Measurements from ENCODE around the gene C16orf74. TPM values are rescaled to one million over a fixed set of nuclear protein-coding genes. Genes with fewer than 3 reads are reported as not detected.

The C16orf74 gene
- total and polyA plus RNA-seq, 5 donors from 2014 or later: 5.5 to 41.6 (median 26.2) TPM

- no peaks in the 10 kb centered on the region for H3K36me3 Mint-ChIP-seq
- no peak for DNase-seq
These were observed 19.8 kb upstream of the C16orf74 start for GRCh38 chr16:85770741-85771140.

GRCh38 chr16:85768199-85768598, 17.3 kb upstream of the C16orf74 start:
- no peaks in the 10 kb centered on the region for H3K9me3 Mint-ChIP-seq
- H3K27me3 ChIP-seq (ENCODE audit: control insufficient read depth, insufficient read depth, low read length): no peaks in the 10 kb centered on the region
- H3K27ac ChIP-seq (ENCODE audit: insufficient read depth, low read length, poor library complexity, severe bottlenecking): no peak overlapping the region
- H3K36me3 ChIP-seq (ENCODE audit: control insufficient read depth, insufficient read depth, low read length): no peaks in the 10 kb centered on the region
- H3K4me1 ChIP-seq (ENCODE audit: control insufficient read depth, insufficient read depth, low read length, poor library complexity, severe bottlenecking): no peaks in the 10 kb centered on the region
- ATAC-seq (ENCODE audit: low read depth in 2 of 2) (no peak), DNase-seq (no peak)
- H3K4me1 Mint-ChIP-seq: no peaks in the 10 kb centered on the region
- no peak overlapping the region for H3K4me3 Mint-ChIP-seq
- no peaks in the 10 kb centered on the region for H3K27me3 Mint-ChIP-seq
- no peaks in the 10 kb centered on the region for H3K36me3 Mint-ChIP-seq
- no peak overlapping the region for H3K4me3 ChIP-seq (ENCODE audit: low read depth, low read length)
- no peak overlapping the region for H3K27ac Mint-ChIP-seq
- no peaks in the 10 kb centered on the region for H3K9me3 ChIP-seq (ENCODE audit: control insufficient read depth in 2 of 2, low read length in 2 of 2)

More at GRCh38 chr16:85770741-85771140, 19.8 kb upstream of the C16orf74 start:
- H3K27me3 ChIP-seq (ENCODE audit: control insufficient read depth, insufficient read depth, low read length): no peaks in the 10 kb centered on the region
- no peak for ATAC-seq (ENCODE audit: low read depth in 2 of 2)
- H3K4me3 ChIP-seq (ENCODE audit: low read depth, low read length): no peak overlapping the region
- no peak overlapping the region for H3K27ac ChIP-seq (ENCODE audit: insufficient read depth, low read length, poor library complexity, severe bottlenecking)
- no peak overlapping the region for H3K4me3 Mint-ChIP-seq
- no peaks in the 10 kb centered on the region for H3K27me3 Mint-ChIP-seq
- no peaks in the 10 kb centered on the region for H3K9me3 ChIP-seq (ENCODE audit: control insufficient read depth in 2 of 2, low read length in 2 of 2)
- H3K9me3 Mint-ChIP-seq: no peaks in the 10 kb centered on the region
- H3K4me1 Mint-ChIP-seq: no peaks in the 10 kb centered on the region
- H3K4me1 ChIP-seq (ENCODE audit: control insufficient read depth, insufficient read depth, low read length, poor library complexity, severe bottlenecking): no peaks in the 10 kb centered on the region
- H3K36me3 ChIP-seq (ENCODE audit: control insufficient read depth, insufficient read depth, low read length): no peaks in the 10 kb centered on the region
- H3K27ac Mint-ChIP-seq: no peak overlapping the region

- no peak for ATAC-seq (ENCODE audit: low read depth in 2 of 2)
- no peak overlapping the region for H3K4me3 ChIP-seq (ENCODE audit: low read depth, low read length)
- DNase-seq: no peak
- no peaks in the 10 kb centered on the region for H3K36me3 Mint-ChIP-seq
- no peak overlapping the region for H3K27ac ChIP-seq (ENCODE audit: insufficient read depth, low read length, poor library complexity, severe bottlenecking)
- H3K36me3 ChIP-seq (ENCODE audit: control insufficient read depth, insufficient read depth, low read length): no peaks in the 10 kb centered on the region
- H3K9me3 Mint-ChIP-seq: no peaks in the 10 kb centered on the region
- H3K9me3 ChIP-seq (ENCODE audit: control insufficient read depth in 2 of 2, low read length in 2 of 2): no peaks in the 10 kb centered on the region
- no peaks in the 10 kb centered on the region for H3K27me3 ChIP-seq (ENCODE audit: control insufficient read depth, insufficient read depth, low read length)
- H3K27me3 Mint-ChIP-seq: no peaks in the 10 kb centered on the region
- no peak overlapping the region for H3K4me3 Mint-ChIP-seq
- H3K4me1 ChIP-seq (ENCODE audit: control insufficient read depth, insufficient read depth, low read length, poor library complexity, severe bottlenecking): no peaks in the 10 kb centered on the region
- H3K27ac Mint-ChIP-seq: no peak overlapping the region
- H3K4me1 Mint-ChIP-seq: no peaks in the 10 kb centered on the region
These were observed 16.6 kb upstream of the C16orf74 start for GRCh38 chr16:85767531-85767930.

- Mint-ChIP-seq H3K27ac (peak overlapping the region in 1 of 3 donors; percentile 29), H3K36me3 (no peaks in the 10 kb centered on the region), H3K9me3 (no peaks in the 10 kb centered on the region), H3K4me1 (no peaks in the 10 kb centered on the region), H3K27me3 (no peaks in the 10 kb centered on the region), H3K4me3 (no peak overlapping the region)
- Histone ChIP-seq H3K4me3 (ENCODE audit: low read depth, low read length) (no peak overlapping the region), H3K27me3 (ENCODE audit: control insufficient read depth, insufficient read depth, low read length) (no peaks in the 10 kb centered on the region), H3K36me3 (ENCODE audit: control insufficient read depth, insufficient read depth, low read length) (no peaks in the 10 kb centered on the region), H3K27ac (ENCODE audit: insufficient read depth, low read length, poor library complexity, severe bottlenecking) (no peak overlapping the region), H3K9me3 (ENCODE audit: control insufficient read depth in 2 of 2, low read length in 2 of 2) (no peaks in the 10 kb centered on the region), H3K4me1 (ENCODE audit: control insufficient read depth, insufficient read depth, low read length, poor library complexity, severe bottlenecking) (no peaks in the 10 kb centered on the region)
- no peak for ATAC-seq (ENCODE audit: low read depth in 2 of 2)
- no peak for DNase-seq
These were observed 14.9 kb upstream of the C16orf74 start for GRCh38 chr16:85765767-85766166.

GRCh38 chr16:85765211-85765610, 14.3 kb upstream of the C16orf74 start:
- H3K4me1 ChIP-seq (ENCODE audit: control insufficient read depth, insufficient read depth, low read length, poor library complexity, severe bottlenecking): no peaks in the 10 kb centered on the region
- ATAC-seq (ENCODE audit: low read depth in 2 of 2) (no peak), DNase-seq (no peak)
- no peaks in the 10 kb centered on the region for H3K27me3 ChIP-seq (ENCODE audit: control insufficient read depth, insufficient read depth, low read length)
- no peak overlapping the region for H3K4me3 Mint-ChIP-seq
- no peaks in the 10 kb centered on the region for H3K9me3 Mint-ChIP-seq
- H3K27ac Mint-ChIP-seq: no peak overlapping the region
- H3K4me3 ChIP-seq (ENCODE audit: low read depth, low read length): no peak overlapping the region
- peaks cover 2% of the 10 kb centered on the region for H3K27me3 Mint-ChIP-seq
- no peaks in the 10 kb centered on the region for H3K36me3 Mint-ChIP-seq
- H3K36me3 ChIP-seq (ENCODE audit: control insufficient read depth, insufficient read depth, low read length): no peaks in the 10 kb centered on the region
- H3K4me1 Mint-ChIP-seq: no peaks in the 10 kb centered on the region
- no peaks in the 10 kb centered on the region for H3K9me3 ChIP-seq (ENCODE audit: control insufficient read depth in 2 of 2, low read length in 2 of 2)
- no peak overlapping the region for H3K27ac ChIP-seq (ENCODE audit: insufficient read depth, low read length, poor library complexity, severe bottlenecking)

GRCh38 chr16:85763616-85764015, 12.7 kb upstream of the C16orf74 start:
- Mint-ChIP-seq H3K27ac (no peak overlapping the region), H3K9me3 (no peaks in the 10 kb centered on the region), H3K27me3 (peaks cover 15% of the 10 kb centered on the region), H3K4me3 (no peak overlapping the region), H3K36me3 (peaks cover 4% of the 10 kb centered on the region), H3K4me1 (peaks cover 0 to 7% (median 3%) of the 10 kb centered on the region in 4 donors)
- Histone ChIP-seq H3K27ac (ENCODE audit: insufficient read depth, low read length, poor library complexity, severe bottlenecking) (no peak overlapping the region), H3K4me1 (ENCODE audit: control insufficient read depth, insufficient read depth, low read length, poor library complexity, severe bottlenecking) (peaks cover 3% of the 10 kb centered on the region), H3K36me3 (ENCODE audit: control insufficient read depth, insufficient read depth, low read length) (no peaks in the 10 kb centered on the region), H3K9me3 (ENCODE audit: control insufficient read depth in 2 of 2, low read length in 2 of 2) (no peaks in the 10 kb centered on the region), H3K4me3 (ENCODE audit: low read depth, low read length) (no peak overlapping the region), H3K27me3 (ENCODE audit: control insufficient read depth, insufficient read depth, low read length) (no peaks in the 10 kb centered on the region)
- ATAC-seq (ENCODE audit: low read depth in 2 of 2): no peak
- no peak for DNase-seq

GRCh38 chr16:85762970-85763369, 12.1 kb upstream of the C16orf74 start:
- peaks cover 0 to 7% (median 3%) of the 10 kb centered on the region in 4 donors for H3K4me1 Mint-ChIP-seq
- Histone ChIP-seq H3K36me3 (ENCODE audit: control insufficient read depth, insufficient read depth, low read length) (no peaks in the 10 kb centered on the region), H3K9me3 (ENCODE audit: control insufficient read depth in 2 of 2, low read length in 2 of 2) (no peaks in the 10 kb centered on the region), H3K27ac (ENCODE audit: insufficient read depth, low read length, poor library complexity, severe bottlenecking) (no peak overlapping the region), H3K4me3 (ENCODE audit: low read depth, low read length) (no peak overlapping the region), H3K27me3 (ENCODE audit: control insufficient read depth, insufficient read depth, low read length) (no peaks in the 10 kb centered on the region), H3K4me1 (ENCODE audit: control insufficient read depth, insufficient read depth, low read length, poor library complexity, severe bottlenecking) (peaks cover 3% of the 10 kb centered on the region)
- H3K36me3 Mint-ChIP-seq: peaks cover 4% of the 10 kb centered on the region
- H3K27ac Mint-ChIP-seq: no peak overlapping the region
- H3K4me3 Mint-ChIP-seq: no peak overlapping the region
- DNase-seq: no peak
- no peak for ATAC-seq (ENCODE audit: low read depth in 2 of 2)
- no peaks in the 10 kb centered on the region for H3K9me3 Mint-ChIP-seq
- peaks cover 19% of the 10 kb centered on the region for H3K27me3 Mint-ChIP-seq

GRCh38 chr16:85761861-85762260, 11.0 kb upstream of the C16orf74 start:
- H3K4me1 Mint-ChIP-seq: peaks cover 0 to 7% (median 3%) of the 10 kb centered on the region in 4 donors
- H3K9me3 ChIP-seq (ENCODE audit: control insufficient read depth in 2 of 2, low read length in 2 of 2): no peaks in the 10 kb centered on the region
- H3K4me1 ChIP-seq (ENCODE audit: control insufficient read depth, insufficient read depth, low read length, poor library complexity, severe bottlenecking): peaks cover 3% of the 10 kb centered on the region
- no peak overlapping the region for H3K4me3 Mint-ChIP-seq
- no peak overlapping the region for H3K27ac ChIP-seq (ENCODE audit: insufficient read depth, low read length, poor library complexity, severe bottlenecking)
- peaks cover 22% of the 10 kb centered on the region for H3K27me3 Mint-ChIP-seq
- no peak overlapping the region for H3K27ac Mint-ChIP-seq
- H3K27me3 ChIP-seq (ENCODE audit: control insufficient read depth, insufficient read depth, low read length): no peaks in the 10 kb centered on the region
- peaks cover 4% of the 10 kb centered on the region for H3K36me3 Mint-ChIP-seq
- H3K36me3 ChIP-seq (ENCODE audit: control insufficient read depth, insufficient read depth, low read length): no peaks in the 10 kb centered on the region
- DNase-seq (no peak), ATAC-seq (ENCODE audit: low read depth in 2 of 2) (no peak)
- no peak overlapping the region for H3K4me3 ChIP-seq (ENCODE audit: low read depth, low read length)
- H3K9me3 Mint-ChIP-seq: no peaks in the 10 kb centered on the region

Measured in CD4-positive, CD25-positive, alpha-beta regulatory T cell (primary cell).